Measurements from ENCODE around the gene PDE6H.

The PDE6H gene

GRCh38 chr12:14950982-14951746 is 21.7 kb upstream of the PDE6H start:
- no peak overlapping the region for H3K4me3 ChIP-seq (ENCODE audit: low read depth, low read length)
- TF ChIP-seq CTCF (conservative IDR thresholded peaks at IDR 0.05; ENCODE audit: low read depth, low read length): no peak
- DNase-seq (ENCODE audit: low read depth): peak; percentile 37

GRCh38 chr12:14951851-14952250 is 21.0 kb upstream of the PDE6H start:
- no peak for DNase-seq (ENCODE audit: low read depth)
- H3K4me3 ChIP-seq (ENCODE audit: low read depth, low read length): no peak overlapping the region
- no peak for TF ChIP-seq CTCF (conservative IDR thresholded peaks at IDR 0.05; ENCODE audit: low read depth, low read length)

GRCh38 chr12:14952299-14952921 is 20.4 kb upstream of the PDE6H start:
- peak; percentile 98 for DNase-seq (ENCODE audit: low read depth)
- H3K4me3 ChIP-seq (ENCODE audit: low read depth, low read length): no peak overlapping the region

GRCh38 chr12:14953752-14954151 is 19.1 kb upstream of the PDE6H start:
- H3K4me3 ChIP-seq (ENCODE audit: low read depth, low read length): no peak overlapping the region
- DNase-seq (ENCODE audit: low read depth): no peak
- TF ChIP-seq CTCF (conservative IDR thresholded peaks at IDR 0.05; ENCODE audit: low read depth, low read length): no peak

More at GRCh38 chr12:14952299-14952921, 20.4 kb upstream of the PDE6H start:
- TF ChIP-seq CTCF (conservative IDR thresholded peaks at IDR 0.05; ENCODE audit: low read depth, low read length): no peak

- H3K4me3 ChIP-seq (ENCODE audit: low read depth, low read length): no peak overlapping the region
- no peak for DNase-seq (ENCODE audit: low read depth)
- no peak for TF ChIP-seq CTCF (conservative IDR thresholded peaks at IDR 0.05; ENCODE audit: low read depth, low read length)
Measured at GRCh38 chr12:14954269-14954668, 18.6 kb upstream of the PDE6H start.

- no peak overlapping the region for H3K4me3 ChIP-seq (ENCODE audit: low read depth, low read length)
- TF ChIP-seq CTCF (conservative IDR thresholded peaks at IDR 0.05; ENCODE audit: low read depth, low read length): no peak
- DNase-seq (ENCODE audit: low read depth): no peak
Measured at GRCh38 chr12:14956024-14956891, 16.6 kb upstream of the PDE6H start.
